OCI-M1 (cell line): ENCODE results near the gene NRXN3.
"Not testable (repeated sequence)": the region's sequence is repeated elsewhere in the genome, so short reads cannot be mapped to it uniquely, and the experiment has no call there.

Experiments
- DNase-seq: peaks from one replicate; lab custom pipeline; 2025; lab: John Stamatoyannopoulos, UW

Gene NRXN3

GRCh38 chr14:79730196-79730595 lies 1560.0 kb downstream of the NRXN3 start:
- no peak for DNase-seq

GRCh38 chr14:79730953-79731352 lies 1560.8 kb downstream of the NRXN3 start:
- DNase-seq, result peak; percentile 24

- DNase-seq, result no peak
Observed at GRCh38 chr14:79732911-79733655, 1562.9 kb downstream of the NRXN3 start.

GRCh38 chr14:79734151-79734550 lies 1564.0 kb downstream of the NRXN3 start:
- DNase-seq, result no peak

- DNase-seq, result no peak
Observed at GRCh38 chr14:79734656-79735055, 1564.5 kb downstream of the NRXN3 start.

- no peak for DNase-seq
Observed at GRCh38 chr14:79735121-79735520, 1564.9 kb downstream of the NRXN3 start.

GRCh38 chr14:79740066-79740601 lies 1570.0 kb downstream of the NRXN3 start:
- DNase-seq, result peak; percentile 2

GRCh38 chr14:79742142-79742541 lies 1572.0 kb downstream of the NRXN3 start:
- no peak for DNase-seq

GRCh38 chr14:79745046-79745445 lies 1574.9 kb downstream of the NRXN3 start:
- DNase-seq, result no peak

- no peak for DNase-seq
Observed at GRCh38 chr14:79749065-79749464, 1578.9 kb downstream of the NRXN3 start.

GRCh38 chr14:79758985-79759384 lies 1588.8 kb downstream of the NRXN3 start:
- no peak for DNase-seq

GRCh38 chr14:79764323-79764722 lies 1594.2 kb downstream of the NRXN3 start:
- no peak for DNase-seq

- DNase-seq, result no peak
Observed at GRCh38 chr14:79766511-79766910, 1596.3 kb downstream of the NRXN3 start.

GRCh38 chr14:79767251-79767650 lies 1597.1 kb downstream of the NRXN3 start:
- DNase-seq, result no peak

GRCh38 chr14:79767721-79768120 lies 1597.5 kb downstream of the NRXN3 start:
- not testable (repeated sequence) for DNase-seq

GRCh38 chr14:79781882-79782281 lies 1611.7 kb downstream of the NRXN3 start:
- DNase-seq, result no peak

- DNase-seq, result no peak
Observed at GRCh38 chr14:79783041-79783440, 1612.9 kb downstream of the NRXN3 start.

- DNase-seq, result no peak
Observed at GRCh38 chr14:79786522-79786921, 1616.3 kb downstream of the NRXN3 start.

GRCh38 chr14:79788346-79788745 lies 1618.2 kb downstream of the NRXN3 start:
- no peak for DNase-seq

GRCh38 chr14:79791055-79791732 lies 1621.0 kb downstream of the NRXN3 start:
- no peak for DNase-seq

GRCh38 chr14:79802093-79802492 lies 1631.9 kb downstream of the NRXN3 start:
- DNase-seq, result no peak

- no peak for DNase-seq
Observed at GRCh38 chr14:79805636-79806035, 1635.5 kb downstream of the NRXN3 start.
